Prostate gland (tissue), 2 donors: ENCODE measurements around the gene RAP1GAP. TPM values are rescaled to one million over a fixed set of nuclear protein-coding genes. Genes with fewer than 3 reads are reported as not detected.
A peak's percentile ranks its signal among the peaks of the same experiment; 100 is the strongest.

Experiments used
- DNase-seq: peaks from one replicate; pipeline ENCODE4 v3.0.0-alpha.2; 2019; ENCODE audit warnings: low spot score
- H3K27ac ChIP-seq, 2 donors: fragments of 200-600 bp; sonication (generic); 2 replicates each; pipeline ENCODE4 v1.5.1; 2017 to 2019
- H3K27me3 ChIP-seq: fragments of 200-600 bp; sonication (generic); replicated peaks from 2 replicates; pipeline ENCODE4 v1.5.1; 2019; ENCODE audit not compliant: insufficient read depth
- H3K36me3 ChIP-seq, 2 donors: fragments of 200-600 bp; sonication (generic); 1 replicate in 1 of 2; 2 replicates in 1 of 2; pipeline versions ENCODE4 v1.5.1 to v1.8.1; 2017 to 2019
- H3K4me1 ChIP-seq: fragments of 200-600 bp; sonication (generic); replicated peaks from 2 replicates; pipeline ENCODE4 v1.5.1; 2019
- H3K4me3 ChIP-seq, 2 donors: fragments of 200-600 bp; sonication (generic); 2 replicates each; pipeline ENCODE4 v1.5.1; 2017 to 2019
- H3K9me3 ChIP-seq: fragments of 200-600 bp; sonication (generic); 2 replicates; pipeline ENCODE4 v1.5.1; 2017
- POLR2A ChIP-seq: fragments of 450-650 bp; IDR thresholded peaks from one replicate; pipeline ENCODE4 v1.6.1; 2016; ENCODE audit warnings: antibody characterized with exemption, mild to moderate bottlenecking
- POLR2AphosphoS5 ChIP-seq: sonication (generic); formaldehyde crosslinking; IDR thresholded peaks from one replicate; pipeline ENCODE4 v1.6.1; 2017; ENCODE audit warnings: antibody characterized with exemption
- WGBS: methylation state at CpG from one replicate; pipeline ENCODE4 v1.1.5; 2018; 5-methylcytosine and 5-hydroxymethylcytosine counted together
- intact Hi-C: fragments of 100-400 bp; cut with DNase I; formaldehyde crosslinking; loops from one replicate; pipeline ENCODE4 v1.14.2; 2022
- total RNA-seq, 2 donors: library from RNA; depleted of rRNA; stranded (reverse); fragments of >200 nt; gene quantifications; one replicate each; pipeline ENCODE4 v1.1.0, GENCODE V29; 2016
- TF ChIP-seq, protein P1 (sequence below), 4 experiments: fragments of 200-600 bp in 2 of 4; fragments of 450-650 bp in 2 of 4; sonication (generic) in 2 of 4; IDR thresholded peaks; 1 replicate in 3 of 4; 2 replicates in 1 of 4; pipeline ENCODE4 v1.5.1; 2016 to 2019; ENCODE audit warnings: antibody characterized with exemption in 4 of 4, mild to moderate bottlenecking in 2 of 4, moderate library complexity in 2 of 4

RAP1GAP gene
- total RNA-seq, 2 donors from 2014 or later, result 22.9 to 36.1 TPM

DNA sequence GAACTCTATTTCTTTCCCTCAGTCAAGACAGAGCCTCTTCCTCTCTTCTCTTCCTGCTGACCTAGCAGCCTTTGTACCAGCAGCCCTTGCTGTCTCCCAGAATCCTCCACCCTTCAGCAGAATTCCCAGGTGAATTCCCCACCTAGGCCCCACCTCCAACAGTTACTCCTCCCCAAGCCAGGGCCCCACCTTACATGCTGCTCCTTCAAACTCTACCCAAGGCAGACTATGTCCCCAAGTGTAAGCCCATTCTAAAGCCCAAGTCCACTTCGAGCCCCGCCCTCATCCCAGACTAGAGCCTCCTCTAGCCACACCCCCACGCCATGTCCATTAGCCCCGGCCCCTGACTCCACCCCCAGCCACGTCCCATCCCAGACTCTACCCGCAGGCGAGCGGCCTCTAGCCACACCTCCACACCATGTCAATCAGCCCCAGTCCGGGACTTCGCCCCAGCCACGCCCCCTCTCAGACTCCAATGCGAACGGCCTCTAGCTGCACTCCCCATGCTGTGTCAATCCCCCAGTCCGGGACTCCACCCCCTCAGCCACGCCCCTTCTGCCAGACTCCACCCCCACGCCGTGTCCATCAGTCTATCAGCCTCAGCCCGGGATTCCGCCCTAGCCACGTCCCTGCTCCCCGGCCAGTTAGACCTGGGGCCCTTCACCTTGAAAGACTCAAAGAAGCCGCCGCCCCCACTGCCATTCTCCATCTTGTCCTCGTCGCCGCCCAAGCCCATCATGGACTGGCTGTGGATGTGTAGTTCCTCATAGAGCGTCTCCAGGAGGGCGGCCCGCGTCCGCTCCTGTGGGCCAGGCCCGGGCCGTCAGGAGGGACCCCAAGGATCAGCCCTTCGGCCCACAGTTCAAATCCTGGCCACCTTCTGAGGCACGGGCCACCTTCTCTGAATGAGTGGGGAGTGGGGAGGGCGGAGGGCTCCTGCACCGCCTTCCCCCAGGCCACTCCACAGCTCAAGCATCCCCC is 61.3 kb downstream of the RAP1GAP start:
- Histone ChIP-seq H3K27ac (no peak overlapping the region), H3K4me3 (no peak overlapping the region), H3K27me3 (no peaks in the 10 kb centered on the region), H3K4me1 (no peaks in the 10 kb centered on the region), H3K9me3 (no peaks in the 10 kb centered on the region), H3K36me3 (no peaks in the 10 kb centered on the region)
- 43% methylated on average over 36 of the region's 37 CpGs for WGBS
- TF ChIP-seq, protein P1, sequence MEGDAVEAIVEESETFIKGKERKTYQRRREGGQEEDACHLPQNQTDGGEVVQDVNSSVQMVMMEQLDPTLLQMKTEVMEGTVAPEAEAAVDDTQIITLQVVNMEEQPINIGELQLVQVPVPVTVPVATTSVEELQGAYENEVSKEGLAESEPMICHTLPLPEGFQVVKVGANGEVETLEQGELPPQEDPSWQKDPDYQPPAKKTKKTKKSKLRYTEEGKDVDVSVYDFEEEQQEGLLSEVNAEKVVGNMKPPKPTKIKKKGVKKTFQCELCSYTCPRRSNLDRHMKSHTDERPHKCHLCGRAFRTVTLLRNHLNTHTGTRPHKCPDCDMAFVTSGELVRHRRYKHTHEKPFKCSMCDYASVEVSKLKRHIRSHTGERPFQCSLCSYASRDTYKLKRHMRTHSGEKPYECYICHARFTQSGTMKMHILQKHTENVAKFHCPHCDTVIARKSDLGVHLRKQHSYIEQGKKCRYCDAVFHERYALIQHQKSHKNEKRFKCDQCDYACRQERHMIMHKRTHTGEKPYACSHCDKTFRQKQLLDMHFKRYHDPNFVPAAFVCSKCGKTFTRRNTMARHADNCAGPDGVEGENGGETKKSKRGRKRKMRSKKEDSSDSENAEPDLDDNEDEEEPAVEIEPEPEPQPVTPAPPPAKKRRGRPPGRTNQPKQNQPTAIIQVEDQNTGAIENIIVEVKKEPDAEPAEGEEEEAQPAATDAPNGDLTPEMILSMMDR (IDR thresholded peaks at IDR 0.05), result no peak
- TF ChIP-seq POLR2A (no peak), POLR2AphosphoS5 (no peak)
- intact Hi-C loops, result no loop called here
- DNase-seq, result peak; percentile 71

DNA sequence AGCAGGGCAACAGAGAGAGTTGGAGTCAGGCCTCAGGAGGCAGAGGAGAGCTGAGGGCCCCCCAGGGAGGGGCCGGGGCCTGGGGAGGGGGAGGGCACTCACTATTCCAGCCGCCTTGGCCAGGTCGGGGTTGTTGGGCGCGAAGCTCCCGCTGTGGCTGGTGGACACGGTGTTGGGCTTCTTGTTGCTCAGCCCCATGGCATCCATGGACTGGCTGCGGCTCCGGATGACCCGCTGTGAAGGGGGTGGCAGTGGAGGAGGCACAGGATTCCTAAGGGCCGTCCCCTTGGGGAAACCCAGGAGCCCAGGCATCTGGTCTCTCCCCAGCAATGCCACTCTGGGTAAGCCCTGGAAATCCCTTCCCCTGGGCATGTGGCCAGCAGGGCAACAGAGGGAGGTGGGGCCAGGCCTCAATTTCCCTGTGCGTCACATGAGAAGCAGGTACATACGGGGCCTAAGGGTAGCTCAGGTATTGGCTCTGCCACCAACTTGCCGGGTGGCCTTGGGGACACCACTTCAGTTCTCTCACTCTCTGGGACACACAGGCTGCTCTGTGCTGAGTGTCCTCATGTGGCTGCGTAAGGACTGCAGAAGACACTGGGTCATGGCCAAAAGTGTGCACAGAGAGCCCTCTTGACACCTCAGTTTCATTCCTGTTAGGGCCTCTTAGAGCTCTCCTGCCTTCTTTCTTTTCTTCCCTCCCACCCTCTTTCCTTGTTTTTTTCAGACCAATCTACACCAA is 63.0 kb downstream of the RAP1GAP start:
- no peaks in the 10 kb centered on the region for H3K36me3 ChIP-seq
- no peak overlapping the region for H3K27ac ChIP-seq
- no peak overlapping the region for H3K4me3 ChIP-seq

DNA sequence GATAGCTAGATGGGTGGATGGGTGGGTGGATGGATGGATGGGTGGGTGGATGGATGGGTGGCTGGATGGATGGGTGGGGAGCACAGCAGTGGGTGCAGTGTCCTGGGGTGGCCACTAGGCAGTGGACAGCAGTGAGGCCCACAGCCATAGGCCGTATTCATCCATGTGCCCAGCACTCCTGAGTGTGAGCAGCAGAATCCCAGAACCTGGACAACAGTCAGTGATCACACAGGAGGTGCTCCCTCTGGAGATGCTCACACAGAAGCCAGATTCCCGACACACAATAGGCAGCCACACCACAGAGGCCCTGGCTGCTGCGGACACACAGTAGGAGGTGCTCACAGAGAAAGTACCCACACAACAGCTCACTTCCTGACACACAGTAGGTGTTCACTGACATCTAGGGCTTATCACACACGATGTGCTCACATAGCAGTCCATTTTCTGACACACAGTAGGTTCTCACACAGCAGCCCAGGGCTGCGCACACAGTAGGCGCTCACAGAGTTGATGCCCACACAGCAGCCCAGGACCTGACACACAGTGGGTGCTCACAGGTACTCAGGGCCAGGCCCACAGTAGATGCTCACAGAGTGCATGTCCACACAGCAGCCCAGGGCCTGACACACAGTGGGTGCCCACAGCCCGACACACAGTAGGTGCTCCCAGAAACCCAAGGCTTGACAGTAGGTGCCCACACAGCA is 64.0 kb downstream of the RAP1GAP start:
- Histone ChIP-seq H3K27ac (no peak overlapping the region), H3K4me3 (no peak overlapping the region), H3K36me3 (no peaks in the 10 kb centered on the region), H3K27me3 (no peaks in the 10 kb centered on the region), H3K9me3 (no peaks in the 10 kb centered on the region), H3K4me1 (no peaks in the 10 kb centered on the region)
- WGBS, result 91% methylated on average over 7 of the region's 7 CpGs
- intact Hi-C loops, result no loop called here
- no peak for DNase-seq
- TF ChIP-seq, protein P1 (IDR thresholded peaks at IDR 0.05), result no peak
- TF ChIP-seq POLR2A (no peak), POLR2AphosphoS5 (no peak)

More for the DNA sequence above, 63.0 kb downstream of the RAP1GAP start:
- intact Hi-C loops, result no loop called here
- WGBS, result 89% methylated on average over 14 of the region's 15 CpGs
- no peaks in the 10 kb centered on the region for H3K4me1 ChIP-seq
- DNase-seq, result no peak
- TF ChIP-seq POLR2AphosphoS5 (no peak), POLR2A (no peak)
- TF ChIP-seq, protein P1 (IDR thresholded peaks at IDR 0.05), result no peak
- no peaks in the 10 kb centered on the region for H3K9me3 ChIP-seq
- H3K27me3 ChIP-seq, result no peaks in the 10 kb centered on the region

DNA sequence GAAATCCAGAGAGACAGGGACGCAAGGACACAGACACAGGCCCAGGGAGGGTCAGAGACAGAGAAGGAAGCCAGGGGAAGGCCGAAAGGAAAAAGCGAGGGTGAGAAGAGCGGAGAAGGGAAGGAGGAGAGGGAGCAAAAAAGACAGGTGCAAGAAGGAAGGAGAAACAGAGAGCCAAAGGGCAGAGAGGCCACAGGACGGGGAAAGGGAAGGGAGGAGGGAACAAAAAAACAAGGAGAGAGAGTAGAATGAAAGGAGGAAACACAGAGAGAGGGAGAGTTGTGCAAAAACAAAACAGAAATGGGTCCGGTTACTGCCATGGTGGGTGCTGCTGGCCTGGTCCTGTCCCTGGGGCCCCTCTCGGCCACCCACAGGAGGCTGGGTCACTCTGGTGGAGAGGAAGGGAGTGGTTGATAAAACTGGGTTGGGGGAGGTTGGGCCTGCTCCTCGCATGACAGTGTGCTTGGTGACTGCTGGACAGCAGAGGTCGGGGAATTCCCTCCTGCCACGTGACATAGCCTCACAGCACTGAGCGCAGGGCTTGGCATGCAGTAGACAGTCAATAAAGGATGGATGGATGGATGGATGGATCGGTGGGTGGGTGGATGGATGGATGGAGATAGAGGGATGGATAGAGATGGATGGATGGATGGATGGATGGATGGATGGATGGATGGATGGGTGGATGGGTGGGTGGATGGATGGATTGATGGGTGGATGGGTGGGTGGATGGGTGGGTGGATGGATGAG is 64.8 kb downstream of the RAP1GAP start:
- H3K4me1 ChIP-seq, result no peaks in the 10 kb centered on the region
- H3K27ac ChIP-seq, result no peak overlapping the region
- no peak overlapping the region for H3K4me3 ChIP-seq
- no peaks in the 10 kb centered on the region for H3K9me3 ChIP-seq
- intact Hi-C loops, result no loop called here
- TF ChIP-seq, protein P1 (IDR thresholded peaks at IDR 0.05), result no peak
- TF ChIP-seq POLR2A (no peak), POLR2AphosphoS5 (no peak)
- no peaks in the 10 kb centered on the region for H3K36me3 ChIP-seq
- no peak for DNase-seq
- no peaks in the 10 kb centered on the region for H3K27me3 ChIP-seq
- WGBS, result 90% methylated on average over 12 of the region's 12 CpGs
